Retinal pigment epithelial cell (primary cell): ENCODE measurements around the gene CCNC.

ENCODE experiments used
- DNase-seq: peaks from one replicate; pipeline ENCODE4 v3.0.0-alpha.2; 2010; ENCODE audit warnings: low read depth
- H3K4me3 ChIP-seq: 2 replicates; pipeline ENCODE4 v1.5.1; 2011; ENCODE audit warnings: mild to moderate bottlenecking, low read length, control low read depth, moderate library complexity
- CTCF ChIP-seq: conservative IDR thresholded peaks from 2 replicates; pipeline ENCODE4 v1.5.1; 2011; ENCODE audit warnings: low read depth, low read length, control low read depth, inconsistent platforms

CCNC gene, protein sequence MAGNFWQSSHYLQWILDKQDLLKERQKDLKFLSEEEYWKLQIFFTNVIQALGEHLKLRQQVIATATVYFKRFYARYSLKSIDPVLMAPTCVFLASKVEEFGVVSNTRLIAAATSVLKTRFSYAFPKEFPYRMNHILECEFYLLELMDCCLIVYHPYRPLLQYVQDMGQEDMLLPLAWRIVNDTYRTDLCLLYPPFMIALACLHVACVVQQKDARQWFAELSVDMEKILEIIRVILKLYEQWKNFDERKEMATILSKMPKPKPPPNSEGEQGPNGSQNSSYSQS

DNA sequence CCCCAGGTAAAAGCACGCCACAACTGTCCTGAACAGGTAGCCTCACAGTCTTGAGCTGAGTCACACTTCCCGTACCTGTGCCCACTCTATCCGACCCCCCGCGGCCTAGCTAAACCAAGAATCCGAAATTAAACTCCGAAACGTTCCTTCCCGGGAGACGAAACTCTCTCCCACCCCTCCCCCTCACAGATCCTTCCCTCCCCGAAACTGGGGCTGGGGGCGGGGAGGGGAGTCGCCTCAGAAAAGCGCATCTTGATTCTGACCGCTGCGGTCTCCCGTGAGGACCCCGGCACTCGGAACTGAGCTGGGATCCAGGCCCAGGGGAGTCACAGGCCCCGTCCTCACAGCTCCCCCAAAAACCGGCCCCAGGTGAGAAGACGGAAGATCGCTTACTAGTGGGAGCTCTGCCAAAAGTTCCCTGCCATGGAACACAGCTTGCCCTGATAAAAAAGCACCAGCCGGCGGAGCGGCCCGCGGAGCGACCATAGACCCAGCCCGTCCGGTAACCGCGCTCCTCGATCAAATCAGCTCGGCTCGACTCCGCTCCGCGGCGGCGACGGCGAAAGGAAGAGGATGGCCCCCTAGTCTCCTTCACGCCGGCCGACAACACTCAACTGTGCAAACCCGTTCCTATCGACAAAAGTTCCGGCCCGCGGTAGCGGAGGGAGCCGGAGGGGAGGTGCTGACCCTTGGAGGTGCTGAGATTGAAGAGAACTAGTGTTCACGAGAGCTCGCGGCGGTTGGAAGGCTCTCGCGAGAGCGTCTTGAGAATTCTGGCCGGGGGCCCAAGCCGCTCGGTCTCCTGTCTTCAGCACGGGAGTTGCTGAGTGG lies at the start of gene CCNC:
Gene CCNC, minus strand, starts transcription at position 558 of the 831 bp plus-strand sequence. Its CDS starts 133 bp downstream, at position 425.
- TF ChIP-seq CTCF: no peak
- peak; percentile 91 for DNase-seq
- H3K4me3 ChIP-seq: peak within 1 kb of the TSS; percentile 99

GRCh38 chr6:99617131-99617530 lies 48.7 kb upstream of the CCNC start:
- no peak overlapping the region for H3K4me3 ChIP-seq
- no peak for TF ChIP-seq CTCF
- DNase-seq: no peak

- DNase-seq: no peak
- TF ChIP-seq CTCF: no peak
- H3K4me3 ChIP-seq: peak overlapping the region; percentile 14
Measured at GRCh38 chr6:99614430-99615186, 46.1 kb upstream of the CCNC start.

DNA sequence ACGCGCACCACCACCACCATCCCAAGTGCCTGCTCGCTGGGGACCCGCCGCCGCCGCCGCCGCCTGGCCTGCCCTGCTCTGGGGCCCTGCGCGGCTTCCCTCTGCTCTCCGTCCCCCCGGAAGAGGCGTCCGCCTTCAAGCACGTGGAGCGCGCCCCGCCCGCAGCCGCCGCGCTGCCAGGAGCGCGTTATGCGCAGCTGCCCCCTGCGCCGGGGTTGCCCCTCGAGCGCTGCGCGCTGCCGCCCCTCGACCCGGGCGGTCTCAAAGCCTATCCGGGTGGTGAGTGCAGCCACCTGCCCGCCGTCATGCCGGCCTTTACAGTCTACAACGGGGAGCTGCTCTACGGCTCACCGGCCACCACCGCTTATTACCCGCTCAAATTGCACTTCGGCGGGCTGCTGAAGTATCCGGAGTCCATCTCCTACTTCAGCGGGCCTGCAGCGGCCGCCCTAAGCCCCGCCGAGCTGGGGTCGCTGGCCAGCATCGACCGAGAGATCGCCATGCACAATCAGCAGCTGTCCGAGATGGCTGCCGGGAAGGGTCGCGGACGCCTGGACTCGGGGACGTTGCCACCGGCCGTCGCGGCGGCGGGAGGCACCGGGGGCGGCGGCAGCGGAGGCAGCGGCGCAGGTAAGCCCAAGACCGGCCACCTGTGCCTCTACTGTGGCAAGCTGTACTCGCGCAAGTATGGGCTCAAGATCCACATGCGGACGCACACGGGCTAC lies 45.4 kb upstream of the CCNC start:
- no peak for TF ChIP-seq CTCF
- H3K4me3 ChIP-seq: peak overlapping the region; percentile 14
- no peak for DNase-seq

GRCh38 chr6:99613409-99613704 lies 44.9 kb upstream of the CCNC start:
- no peak for DNase-seq
- peak; percentile 59 for TF ChIP-seq CTCF
- peak overlapping the region; percentile 6 for H3K4me3 ChIP-seq

DNA sequence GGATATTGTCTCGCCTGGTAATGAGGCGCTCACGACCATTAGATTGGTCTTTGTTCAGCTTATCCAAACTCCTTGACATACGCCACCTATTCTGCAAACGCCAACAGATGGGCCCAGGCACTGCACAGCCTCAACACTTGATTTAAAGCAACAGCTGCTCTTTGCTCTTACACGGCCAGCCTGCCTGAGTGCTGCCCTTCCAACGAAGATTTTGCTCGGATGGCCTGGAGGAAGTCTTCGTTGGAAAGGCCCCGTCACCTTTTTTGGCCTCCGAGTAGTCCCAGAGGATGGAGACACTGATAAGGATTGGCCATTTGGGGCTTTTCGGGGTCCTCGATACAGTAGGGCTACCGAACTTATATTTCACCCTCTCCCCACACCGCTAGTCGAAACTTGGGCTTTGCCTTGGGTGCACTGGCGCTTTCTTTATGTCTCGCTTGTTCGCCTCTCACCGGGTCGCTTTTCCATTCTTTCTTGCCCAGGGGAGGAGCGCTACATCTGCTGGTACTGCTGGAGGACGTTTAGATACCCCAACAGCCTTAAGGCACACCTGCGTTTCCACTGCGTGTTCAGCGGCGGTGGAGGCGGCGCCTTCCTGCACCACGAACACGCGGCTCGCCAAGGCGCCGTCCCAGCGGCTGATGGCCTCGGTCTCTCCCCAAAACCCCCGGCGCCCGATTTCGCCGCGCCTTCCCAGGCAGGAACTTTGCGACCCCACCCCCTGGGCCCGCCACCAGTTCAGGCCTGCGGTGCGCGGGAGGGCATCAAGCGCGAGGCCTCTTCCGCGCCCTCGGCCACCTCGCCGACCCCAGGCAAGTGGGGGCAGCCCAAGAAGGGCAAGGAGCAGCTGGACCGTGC lies 44.3 kb upstream of the CCNC start:
- TF ChIP-seq CTCF: no peak
- H3K4me3 ChIP-seq: peak overlapping the region; percentile 6
- no peak for DNase-seq
